Measurements from ENCODE around the gene ABLIM3. TPM values are rescaled to one million over a fixed set of nuclear protein-coding genes. Genes with fewer than 3 reads are reported as not detected.

Gene ABLIM3
- total and polyA plus RNA-seq, 9 of the 15 experiments (the other 6 are each of a cell fraction or from before 2014, with no cell fraction given): 0.03 to 0.38 (median 0.11) TPM

DNA sequence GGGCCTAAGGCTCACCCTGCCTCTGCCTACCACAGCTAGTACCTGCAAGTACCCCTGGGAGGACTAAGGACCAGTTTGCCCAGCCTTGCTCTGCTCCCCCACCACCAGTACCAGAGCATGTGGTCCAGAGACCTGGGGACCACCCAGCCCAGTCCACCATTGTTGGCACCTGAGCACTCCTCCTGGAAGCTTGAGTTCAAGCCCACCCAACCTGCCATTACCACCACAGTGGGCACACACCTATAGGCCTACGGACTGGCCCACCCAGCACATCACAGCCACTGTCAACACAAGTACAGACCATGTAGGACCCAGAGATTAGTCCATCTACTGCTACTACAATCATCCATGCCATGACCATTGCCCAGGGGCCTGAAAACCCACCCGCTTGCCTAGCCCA, 47.7 kb upstream of the ABLIM3 start:
- no peak for DNase-seq (ENCODE audit: extremely low read depth in 1 of 4, low spot score in 3 of 4)
- Histone ChIP-seq H3K4me1 (replicated peaks in 1 of 2; ENCODE audit: control insufficient read depth in 2 of 2, insufficient read depth in 2 of 2, low read length in 2 of 2) (no peaks in the 10 kb centered on the region), H4K20me1 (replicated peaks; ENCODE audit: control insufficient read depth, insufficient read depth, low read length) (no peaks in the 10 kb centered on the region), H2AFZ (ENCODE audit: low read depth, low read length) (no peak overlapping the region), H3K79me2 (ENCODE audit: control insufficient read depth, insufficient read depth, low read length) (no peaks in the 10 kb centered on the region), H3K4me2 (ENCODE audit: insufficient read depth, low read length) (no peak overlapping the region), H3K9me1 (ENCODE audit: control insufficient read depth, insufficient read depth, low read length) (no peaks in the 10 kb centered on the region), H3K27me3 (ENCODE audit: control insufficient read depth in 2 of 2, insufficient read depth in 2 of 2, low read length in 2 of 2) (no peaks in the 10 kb centered on the region), H3K27ac (ENCODE audit: extremely low read depth, low read depth, low read length) (no peak overlapping the region), H3K4me3 (no peak overlapping the region), H3K9ac (ENCODE audit: insufficient read depth in 1 of 2, low read depth in 2 of 2, low read length in 2 of 2) (no peak overlapping the region), H3K9me3 (replicated peaks; ENCODE audit: control insufficient read depth, insufficient read depth, low read depth, low read length) (no peaks in the 10 kb centered on the region), H3K36me3 (ENCODE audit: control insufficient read depth, insufficient read depth, low read length) (no peaks in the 10 kb centered on the region)
- POLR2A ChIA-PET: no interaction called here
- no peak for ATAC-seq
- whole genome bisulfite sequencing (ENCODE audit: insufficient coverage, low coverage, missing lambda C conversion rate): 0% methylated on average over 1 of the region's 2 CpGs
- intact Hi-C loops (cut with micrococcal nuclease): no loop called here
- BruUV-seq (replicated peaks): no TSS peak
- FAIRE-seq: no peak
- CTCF ChIA-PET (ENCODE audit: low intra/inter-chr PET ratio): no interaction called here
- in situ Hi-C loops (cut with MboI): no loop called here
- TF ChIP-seq ZNF785 (CRISPR knock-in tag; IDR thresholded peaks at IDR 0.05) (no peak), ARID1B (IDR thresholded peaks at IDR 0.05) (no peak), ZNF3 (CRISPR knock-in tag; IDR thresholded peaks at IDR 0.05) (no peak), NFIC (IDR thresholded peaks at IDR 0.05) (no peak), SAFB2 (IDR thresholded peaks at IDR 0.05; ENCODE audit: borderline replicate concordance, low read depth, low read length, severe bottlenecking) (no peak), ZNF830 (CRISPR knock-in tag; IDR thresholded peaks at IDR 0.05) (no peak), ZBTB1 (CRISPR knock-in tag; IDR thresholded peaks at IDR 0.05; ENCODE audit: borderline replicate concordance, low read depth) (no peak), MED1 (CRISPR knock-in tag; IDR thresholded peaks at IDR 0.05; ENCODE audit: borderline replicate concordance) (no peak), ZNF354B (CRISPR knock-in tag; IDR thresholded peaks at IDR 0.05) (no peak), XRCC5 (IDR thresholded peaks at IDR 0.05; ENCODE audit: low read depth, low read length) (no peak)
- TF ChIP-seq, protein P1, sequence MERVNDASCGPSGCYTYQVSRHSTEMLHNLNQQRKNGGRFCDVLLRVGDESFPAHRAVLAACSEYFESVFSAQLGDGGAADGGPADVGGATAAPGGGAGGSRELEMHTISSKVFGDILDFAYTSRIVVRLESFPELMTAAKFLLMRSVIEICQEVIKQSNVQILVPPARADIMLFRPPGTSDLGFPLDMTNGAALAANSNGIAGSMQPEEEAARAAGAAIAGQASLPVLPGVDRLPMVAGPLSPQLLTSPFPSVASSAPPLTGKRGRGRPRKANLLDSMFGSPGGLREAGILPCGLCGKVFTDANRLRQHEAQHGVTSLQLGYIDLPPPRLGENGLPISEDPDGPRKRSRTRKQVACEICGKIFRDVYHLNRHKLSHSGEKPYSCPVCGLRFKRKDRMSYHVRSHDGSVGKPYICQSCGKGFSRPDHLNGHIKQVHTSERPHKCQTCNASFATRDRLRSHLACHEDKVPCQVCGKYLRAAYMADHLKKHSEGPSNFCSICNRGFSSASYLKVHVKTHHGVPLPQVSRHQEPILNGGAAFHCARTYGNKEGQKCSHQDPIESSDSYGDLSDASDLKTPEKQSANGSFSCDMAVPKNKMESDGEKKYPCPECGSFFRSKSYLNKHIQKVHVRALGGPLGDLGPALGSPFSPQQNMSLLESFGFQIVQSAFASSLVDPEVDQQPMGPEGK (CRISPR knock-in tag; IDR thresholded peaks at IDR 0.05; ENCODE audit: borderline replicate concordance): no peak
- TF ChIP-seq, protein P2, sequence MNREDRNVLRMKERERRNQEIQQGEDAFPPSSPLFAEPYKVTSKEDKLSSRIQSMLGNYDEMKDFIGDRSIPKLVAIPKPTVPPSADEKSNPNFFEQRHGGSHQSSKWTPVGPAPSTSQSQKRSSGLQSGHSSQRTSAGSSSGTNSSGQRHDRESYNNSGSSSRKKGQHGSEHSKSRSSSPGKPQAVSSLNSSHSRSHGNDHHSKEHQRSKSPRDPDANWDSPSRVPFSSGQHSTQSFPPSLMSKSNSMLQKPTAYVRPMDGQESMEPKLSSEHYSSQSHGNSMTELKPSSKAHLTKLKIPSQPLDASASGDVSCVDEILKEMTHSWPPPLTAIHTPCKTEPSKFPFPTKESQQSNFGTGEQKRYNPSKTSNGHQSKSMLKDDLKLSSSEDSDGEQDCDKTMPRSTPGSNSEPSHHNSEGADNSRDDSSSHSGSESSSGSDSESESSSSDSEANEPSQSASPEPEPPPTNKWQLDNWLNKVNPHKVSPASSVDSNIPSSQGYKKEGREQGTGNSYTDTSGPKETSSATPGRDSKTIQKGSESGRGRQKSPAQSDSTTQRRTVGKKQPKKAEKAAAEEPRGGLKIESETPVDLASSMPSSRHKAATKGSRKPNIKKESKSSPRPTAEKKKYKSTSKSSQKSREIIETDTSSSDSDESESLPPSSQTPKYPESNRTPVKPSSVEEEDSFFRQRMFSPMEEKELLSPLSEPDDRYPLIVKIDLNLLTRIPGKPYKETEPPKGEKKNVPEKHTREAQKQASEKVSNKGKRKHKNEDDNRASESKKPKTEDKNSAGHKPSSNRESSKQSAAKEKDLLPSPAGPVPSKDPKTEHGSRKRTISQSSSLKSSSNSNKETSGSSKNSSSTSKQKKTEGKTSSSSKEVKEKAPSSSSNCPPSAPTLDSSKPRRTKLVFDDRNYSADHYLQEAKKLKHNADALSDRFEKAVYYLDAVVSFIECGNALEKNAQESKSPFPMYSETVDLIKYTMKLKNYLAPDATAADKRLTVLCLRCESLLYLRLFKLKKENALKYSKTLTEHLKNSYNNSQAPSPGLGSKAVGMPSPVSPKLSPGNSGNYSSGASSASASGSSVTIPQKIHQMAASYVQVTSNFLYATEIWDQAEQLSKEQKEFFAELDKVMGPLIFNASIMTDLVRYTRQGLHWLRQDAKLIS (CRISPR knock-in tag; IDR thresholded peaks at IDR 0.05): no peak
- TF ChIP-seq, protein P3, sequence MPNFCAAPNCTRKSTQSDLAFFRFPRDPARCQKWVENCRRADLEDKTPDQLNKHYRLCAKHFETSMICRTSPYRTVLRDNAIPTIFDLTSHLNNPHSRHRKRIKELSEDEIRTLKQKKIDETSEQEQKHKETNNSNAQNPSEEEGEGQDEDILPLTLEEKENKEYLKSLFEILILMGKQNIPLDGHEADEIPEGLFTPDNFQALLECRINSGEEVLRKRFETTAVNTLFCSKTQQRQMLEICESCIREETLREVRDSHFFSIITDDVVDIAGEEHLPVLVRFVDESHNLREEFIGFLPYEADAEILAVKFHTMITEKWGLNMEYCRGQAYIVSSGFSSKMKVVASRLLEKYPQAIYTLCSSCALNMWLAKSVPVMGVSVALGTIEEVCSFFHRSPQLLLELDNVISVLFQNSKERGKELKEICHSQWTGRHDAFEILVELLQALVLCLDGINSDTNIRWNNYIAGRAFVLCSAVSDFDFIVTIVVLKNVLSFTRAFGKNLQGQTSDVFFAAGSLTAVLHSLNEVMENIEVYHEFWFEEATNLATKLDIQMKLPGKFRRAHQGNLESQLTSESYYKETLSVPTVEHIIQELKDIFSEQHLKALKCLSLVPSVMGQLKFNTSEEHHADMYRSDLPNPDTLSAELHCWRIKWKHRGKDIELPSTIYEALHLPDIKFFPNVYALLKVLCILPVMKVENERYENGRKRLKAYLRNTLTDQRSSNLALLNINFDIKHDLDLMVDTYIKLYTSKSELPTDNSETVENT (CRISPR knock-in tag; IDR thresholded peaks at IDR 0.05): no peak
- TF ChIP-seq, protein P4, sequence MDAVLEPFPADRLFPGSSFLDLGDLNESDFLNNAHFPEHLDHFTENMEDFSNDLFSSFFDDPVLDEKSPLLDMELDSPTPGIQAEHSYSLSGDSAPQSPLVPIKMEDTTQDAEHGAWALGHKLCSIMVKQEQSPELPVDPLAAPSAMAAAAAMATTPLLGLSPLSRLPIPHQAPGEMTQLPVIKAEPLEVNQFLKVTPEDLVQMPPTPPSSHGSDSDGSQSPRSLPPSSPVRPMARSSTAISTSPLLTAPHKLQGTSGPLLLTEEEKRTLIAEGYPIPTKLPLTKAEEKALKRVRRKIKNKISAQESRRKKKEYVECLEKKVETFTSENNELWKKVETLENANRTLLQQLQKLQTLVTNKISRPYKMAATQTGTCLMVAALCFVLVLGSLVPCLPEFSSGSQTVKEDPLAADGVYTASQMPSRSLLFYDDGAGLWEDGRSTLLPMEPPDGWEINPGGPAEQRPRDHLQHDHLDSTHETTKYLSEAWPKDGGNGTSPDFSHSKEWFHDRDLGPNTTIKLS (IDR thresholded peaks at IDR 0.05; ENCODE audit: borderline replicate concordance, low read depth): no peak

All from K562 (cell line).